Measurements from ENCODE around the gene DAB2IP.

DAB2IP gene

GRCh38 chr9:121744687-121745395 lies 93.4 kb downstream of the DAB2IP start:
- DNase-seq (ENCODE audit: low read depth in 2 of 2): no peak

GRCh38 chr9:121745396-121745695 lies 93.9 kb downstream of the DAB2IP start:
- DNase-seq (ENCODE audit: low read depth in 2 of 2): no peak

- no peak for DNase-seq (ENCODE audit: low read depth in 2 of 2)
Observed at GRCh38 chr9:121746411-121746810, 95.0 kb downstream of the DAB2IP start.

GRCh38 chr9:121746866-121747265 lies 95.4 kb downstream of the DAB2IP start:
- DNase-seq (ENCODE audit: low read depth in 2 of 2): no peak

GRCh38 chr9:121748074-121748473 lies 96.6 kb downstream of the DAB2IP start:
- DNase-seq (ENCODE audit: low read depth in 2 of 2): no peak

- DNase-seq (ENCODE audit: low read depth in 2 of 2): no peak
Observed at GRCh38 chr9:121748727-121749423, 97.4 kb downstream of the DAB2IP start.

- no peak for DNase-seq (ENCODE audit: low read depth in 2 of 2)
Observed at GRCh38 chr9:121749614-121750013, 98.2 kb downstream of the DAB2IP start.

- DNase-seq (ENCODE audit: low read depth in 2 of 2): no peak
Observed at GRCh38 chr9:121750259-121750714, 98.9 kb downstream of the DAB2IP start.

GRCh38 chr9:121750715-121751623 lies 99.5 kb downstream of the DAB2IP start:
- DNase-seq (ENCODE audit: low read depth in 2 of 2): no peak

GRCh38 chr9:121751686-121752445 lies 100.4 kb downstream of the DAB2IP start:
- no peak for DNase-seq (ENCODE audit: low read depth in 2 of 2)

GRCh38 chr9:121752929-121753328 lies 101.5 kb downstream of the DAB2IP start:
- no peak for DNase-seq (ENCODE audit: low read depth in 2 of 2)

- DNase-seq (ENCODE audit: low read depth in 2 of 2): no peak
Observed at GRCh38 chr9:121753802-121754654, 102.6 kb downstream of the DAB2IP start.

GRCh38 chr9:121754655-121755436 lies 103.4 kb downstream of the DAB2IP start:
- DNase-seq (ENCODE audit: low read depth in 2 of 2): no peak

GRCh38 chr9:121755581-121755980 lies 104.1 kb downstream of the DAB2IP start:
- DNase-seq (ENCODE audit: low read depth in 2 of 2): no peak

GRCh38 chr9:121756474-121757280 lies 105.2 kb downstream of the DAB2IP start:
- no peak for DNase-seq (ENCODE audit: low read depth in 2 of 2)

- no peak for DNase-seq (ENCODE audit: low read depth in 2 of 2)
Observed at GRCh38 chr9:121757281-121757585, 105.8 kb downstream of the DAB2IP start.

- DNase-seq (ENCODE audit: low read depth in 2 of 2): no peak
Observed at GRCh38 chr9:121758693-121759092, 107.3 kb downstream of the DAB2IP start.

GRCh38 chr9:121759996-121760395 lies 108.6 kb downstream of the DAB2IP start:
- no peak for DNase-seq (ENCODE audit: low read depth in 2 of 2)

- no peak for DNase-seq (ENCODE audit: low read depth in 2 of 2)
Observed at GRCh38 chr9:121760571-121760970, 109.1 kb downstream of the DAB2IP start.

All from stimulated activated CD4-positive, alpha-beta T cell treated with anti-CD3 and anti-CD28 coated beads, Interleukin-4, amount 100 ng/mL, for 48 hours (primary cell).